HepG2 (cell line): Measurements from ENCODE around the gene KLKB1. TPM values are rescaled to one million over a fixed set of nuclear protein-coding genes. Genes with fewer than 3 reads are reported as not detected.

Source experiments
- AKNA ChIP-seq: sonication (generic); formaldehyde crosslinking; IDR thresholded peaks from 2 replicates; pipeline ENCODE4 v1.4.0; 2020; ENCODE audit warnings: missing genetic modification reagents, borderline replicate concordance
- CCAR2 ChIP-seq: fragments of 200-400 bp; formaldehyde crosslinking; optimal IDR thresholded peaks from 2 replicates; pipeline ENCODE3; 2018; ENCODE audit warnings: low read depth, mild to moderate bottlenecking, low read length, moderate library complexity
- EED ChIP-seq: sonication (generic); formaldehyde crosslinking; IDR thresholded peaks from 2 replicates; pipeline ENCODE4 v1.5.0; 2020; ENCODE audit warnings: mild to moderate bottlenecking, missing genetic modification reagents
- HMGA1 ChIP-seq: sonication (generic); formaldehyde crosslinking; conservative IDR thresholded peaks from 2 replicates; pipeline ENCODE4 v1.4.0; 2020; ENCODE audit warnings: missing genetic modification reagents
- HNRNPH1 ChIP-seq: fragments of 200-400 bp; formaldehyde crosslinking; optimal IDR thresholded peaks from 2 replicates; pipeline ENCODE3; 2017; ENCODE audit warnings: mild to moderate bottlenecking, low read depth, low read length
- KAT7 ChIP-seq: IDR thresholded peaks from 2 replicates; pipeline ENCODE4 v1.6.1; 2018; ENCODE audit warnings: borderline replicate concordance, missing compliant biosample characterization
- KDM3A ChIP-seq: IDR thresholded peaks from 2 replicates; pipeline ENCODE4 v1.6.1; 2018; ENCODE audit warnings: low read depth, missing compliant biosample characterization
- MAF1 ChIP-seq: sonication (generic); formaldehyde crosslinking; IDR thresholded peaks from 2 replicates; pipeline ENCODE4 v1.5.0; 2020; ENCODE audit warnings: missing genetic modification reagents, borderline replicate concordance
- MYC ChIP-seq: sonication (generic); formaldehyde crosslinking; IDR thresholded peaks from 2 replicates; pipeline ENCODE4 v1.9.0; 2021; ENCODE audit warnings: missing genetic modification reagents, borderline replicate concordance
- NR2C2 ChIP-seq: sonication (generic); formaldehyde crosslinking; IDR thresholded peaks from 2 replicates; pipeline ENCODE4 v1.4.0; 2020; ENCODE audit warnings: missing genetic modification reagents, mild to moderate bottlenecking, moderate library complexity, borderline replicate concordance
- PAF1 ChIP-seq: IDR thresholded peaks from 2 replicates; pipeline ENCODE4 v1.6.1; 2016; ENCODE audit warnings: missing genetic modification reagents, missing compliant biosample characterization
- PTBP1 ChIP-seq: fragments of 200-400 bp; formaldehyde crosslinking; IDR thresholded peaks from 2 replicates; pipeline ENCODE4 v1.6.1; 2018; ENCODE audit warnings: low read length, low read depth; ENCODE audit not compliant: poor library complexity, severe bottlenecking
- THAP11 ChIP-seq: IDR thresholded peaks from 2 replicates; pipeline ENCODE4 v1.6.1; 2016; ENCODE audit warnings: missing biosample characterization, missing genetic modification reagents
- TMF1 ChIP-seq: sonication (generic); formaldehyde crosslinking; IDR thresholded peaks from 2 replicates; pipeline ENCODE4 v1.8.1; 2022; ENCODE audit warnings: low read depth, missing genetic modification reagents
- ZC3H4 ChIP-seq: sonication (generic); formaldehyde crosslinking; IDR thresholded peaks from 2 replicates; pipeline ENCODE4 v1.4.0; 2020; ENCODE audit warnings: missing genetic modification reagents, borderline replicate concordance
- ZFAT ChIP-seq: sonication (generic); formaldehyde crosslinking; conservative IDR thresholded peaks from 2 replicates; pipeline ENCODE4 v1.8.1; 2023; ENCODE audit warnings: missing genetic modification reagents, inconsistent platforms
- ZKSCAN8 ChIP-seq: IDR thresholded peaks from 2 replicates; pipeline ENCODE4 v1.6.1; 2016; ENCODE audit warnings: borderline replicate concordance, missing genetic modification reagents, missing compliant biosample characterization
- ZNF143 ChIP-seq: sonication (generic); formaldehyde crosslinking; IDR thresholded peaks from 2 replicates; pipeline ENCODE4 v1.4.0; 2020; ENCODE audit warnings: missing genetic modification reagents
- ZNF44 ChIP-seq: sonication (generic); formaldehyde crosslinking; IDR thresholded peaks from 2 replicates; pipeline ENCODE4 v1.5.1; 2020; ENCODE audit warnings: mild to moderate bottlenecking, missing genetic modification reagents
- ZNF552 ChIP-seq: sonication (generic); formaldehyde crosslinking; IDR thresholded peaks from 2 replicates; pipeline ENCODE4 v1.9.0; 2022; ENCODE audit warnings: missing genetic modification reagents, mild to moderate bottlenecking, borderline replicate concordance
- ZNF577 ChIP-seq: sonication (generic); formaldehyde crosslinking; IDR thresholded peaks from 2 replicates; pipeline ENCODE4 v1.4.0; 2020; ENCODE audit warnings: mild to moderate bottlenecking, low read depth, missing genetic modification reagents, borderline replicate concordance
- ZNF597 ChIP-seq: sonication (generic); formaldehyde crosslinking; IDR thresholded peaks from 2 replicates; pipeline ENCODE4 v1.5.0; 2020; ENCODE audit warnings: missing genetic modification reagents
- ZNF800 ChIP-seq: sonication (generic); formaldehyde crosslinking; IDR thresholded peaks from 2 replicates; pipeline ENCODE4 v1.4.0; 2020; ENCODE audit warnings: missing genetic modification reagents
- polyA plus RNA-seq, 8 experiments: library from polyadenylated mRNA; depleted of rRNA in 3 of 8; stranded (reverse) in 7 of 8; unstranded in 1 of 8; fragments of >200 nt; fragmentation: Illumina TruSeq in 4 of 8; extraction: Trizol in 4 of 8; gene quantifications; 2 replicates each; pipeline versions ENCODE4 v1.2.1 to v1.2.3, GENCODE V29; 2011 to 2016; ENCODE audit warnings: low read depth in 4 of 8, missing spikeins in 1 of 8, mixed read lengths in 1 of 8; ENCODE audit not compliant: insufficient read depth in 1 of 8
- total RNA-seq, 5 experiments: library from RNA; depleted of rRNA; stranded (reverse); fragments of >200 nt; fragmentation: Illumina TruSeq; extraction: Trizol; gene quantifications; 2 replicates each; pipeline ENCODE4 v1.2.3, GENCODE V29; 2016; ENCODE audit warnings: low read depth in 1 of 5

The KLKB1 gene
- total and polyA plus RNA-seq, 2 of the 13 experiments (the other 11 are each of a cell fraction or from before 2014, with no cell fraction given) = 0.26 to 0.49 TPM

- no peak for TF ChIP-seq ZNF597 (CRISPR knock-in tag)
- no peak for TF ChIP-seq HNRNPH1
- no peak for TF ChIP-seq ZC3H4
- TF ChIP-seq HMGA1 (CRISPR knock-in tag) = no peak
- TF ChIP-seq THAP11 (CRISPR knock-in tag) = peak; percentile 80
- TF ChIP-seq EED (CRISPR knock-in tag) = no peak
- peak; percentile 94 for TF ChIP-seq ZNF800 (CRISPR knock-in tag)
- no peak for TF ChIP-seq TMF1 (CRISPR knock-in tag)
- TF ChIP-seq PAF1 (CRISPR knock-in tag) = no peak
- no peak for TF ChIP-seq AKNA (CRISPR knock-in tag)
- TF ChIP-seq ZNF143 (CRISPR knock-in tag) = peak; percentile 43; the same call in 1 of the 2 replicates
- TF ChIP-seq ZKSCAN8 (CRISPR knock-in tag) = peak; percentile 79
- no peak for TF ChIP-seq PTBP1
- TF ChIP-seq ZNF552 (CRISPR knock-in tag) = no peak
- TF ChIP-seq KAT7 = peak; percentile 42; the same call in 1 of the 2 replicates
- TF ChIP-seq MAF1 (CRISPR knock-in tag) = peak; percentile 26; the same call in 1 of the 2 replicates
- TF ChIP-seq KDM3A (CRISPR knock-in tag) = peak; percentile 19
- TF ChIP-seq NR2C2 = peak; percentile 96
- TF ChIP-seq ZNF44 (CRISPR knock-in tag) = no peak
- no peak for TF ChIP-seq ZNF577 (CRISPR knock-in tag)
- TF ChIP-seq ZFAT (CRISPR knock-in tag) = no peak
- no peak for TF ChIP-seq CCAR2
- TF ChIP-seq MYC (CRISPR knock-in tag) = peak; percentile 81
Measured at GRCh38 chr4:186191200-186192065, 35.9 kb upstream of the KLKB1 start, which contains the start of gene CYP4V2 (continued).
